HG03457 (cell line): ENCODE measurements around the gene VPS33B.

Experiments used
- ATAC-seq: cut with Tn5 transposase; IDR thresholded peaks from one replicate; pipeline ENCODE4 v1.9.1; 2021; ENCODE audit warnings: moderate number of reproducible peaks; ENCODE audit not compliant: unreplicated experiment

VPS33B gene

GRCh38 chr15:90953947-90954711 lies 68.3 kb downstream of the VPS33B start:
- no peak for ATAC-seq

DNA sequence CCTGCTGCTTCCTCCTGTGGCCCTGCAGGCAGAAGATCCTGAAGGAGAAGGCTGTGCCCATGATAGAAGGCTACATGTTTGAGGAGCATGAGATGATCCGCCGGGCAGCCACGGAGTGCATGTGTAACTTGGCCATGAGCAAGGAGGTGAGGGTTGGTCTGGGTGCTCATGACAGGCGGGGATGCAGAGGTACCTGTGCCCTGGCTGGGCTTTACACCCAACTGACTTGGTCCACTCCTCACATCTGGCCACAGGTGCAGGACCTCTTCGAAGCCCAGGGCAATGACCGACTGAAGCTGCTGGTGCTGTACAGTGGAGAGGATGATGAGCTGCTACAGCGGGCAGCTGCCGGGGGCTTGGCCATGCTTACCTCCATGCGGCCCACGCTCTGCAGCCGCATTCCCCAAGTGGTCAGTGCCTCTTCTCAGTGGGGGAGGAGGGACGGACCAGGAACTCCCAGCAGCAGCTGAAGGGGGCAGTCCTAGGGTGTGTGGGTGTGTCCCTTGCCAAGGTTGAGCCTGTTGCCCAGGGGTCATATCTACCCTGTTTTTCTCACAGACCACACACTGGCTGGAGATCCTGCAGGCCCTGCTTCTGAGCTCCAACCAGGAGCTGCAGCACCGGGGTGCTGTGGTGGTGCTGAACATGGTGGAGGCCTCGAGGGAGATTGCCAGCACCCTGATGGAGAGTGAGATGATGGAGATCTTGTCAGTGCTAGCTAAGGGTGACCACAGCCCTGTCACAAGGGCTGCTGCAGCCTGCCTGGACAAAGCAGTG lies 69.3 kb downstream of the VPS33B start:
- no peak for ATAC-seq

DNA sequence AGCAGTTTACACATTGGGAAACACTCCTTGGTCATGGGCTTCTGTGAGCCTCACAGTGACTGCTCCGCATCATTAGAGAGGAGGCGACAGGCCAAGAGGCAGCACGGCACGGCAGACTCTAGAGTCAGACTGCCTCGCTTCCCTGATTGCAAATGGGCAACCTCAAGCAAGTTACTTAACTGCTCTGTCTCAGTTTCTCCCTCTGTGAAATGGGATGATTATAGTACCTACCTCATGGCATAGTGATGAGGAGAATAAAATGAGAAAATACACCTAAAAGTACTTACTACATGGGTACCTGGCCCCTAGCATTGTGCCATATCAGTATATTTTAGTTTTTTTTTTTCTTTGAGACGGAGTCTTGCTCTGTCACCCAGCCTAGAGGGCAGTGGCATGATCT lies 71.7 kb downstream of the VPS33B start:
- ATAC-seq, result no peak

DNA sequence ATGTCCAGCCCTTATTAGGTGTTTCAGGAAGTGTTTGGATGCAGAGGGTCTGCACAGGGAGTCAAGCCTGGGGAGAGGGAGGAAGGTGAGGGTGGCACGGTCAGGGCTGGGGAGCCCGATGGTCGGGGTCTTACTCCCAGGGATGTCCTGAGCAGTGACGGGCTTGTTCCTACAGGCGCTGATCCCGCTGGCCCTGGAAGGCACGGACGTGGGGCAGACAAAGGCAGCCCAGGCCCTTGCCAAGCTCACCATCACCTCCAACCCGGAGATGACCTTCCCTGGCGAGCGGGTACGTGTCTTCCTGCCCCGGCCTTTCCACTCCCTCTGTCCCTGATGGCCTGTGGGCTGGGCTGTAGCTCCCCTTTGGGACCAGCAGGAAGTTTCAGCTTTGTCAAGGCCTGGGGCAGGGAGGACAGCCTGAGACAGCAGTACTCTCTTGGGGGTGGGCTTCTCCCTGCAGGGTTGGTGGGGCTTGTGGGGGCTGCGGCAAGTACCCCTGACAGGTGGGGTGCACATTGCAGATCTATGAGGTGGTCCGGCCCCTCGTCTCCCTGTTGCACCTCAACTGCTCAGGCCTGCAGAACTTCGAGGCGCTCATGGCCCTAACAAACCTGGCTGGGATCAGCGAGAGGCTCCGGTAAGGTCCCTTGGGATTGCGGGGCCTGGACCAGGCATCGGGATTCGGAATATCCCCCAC lies 72.3 kb downstream of the VPS33B start:
- no peak for ATAC-seq
